Measurements from ENCODE around the gene SGPL1.
"Not testable (repeated sequence)": the region's sequence is repeated elsewhere in the genome, so short reads cannot be mapped to it uniquely, and the experiment has no call there.

The SGPL1 gene

DNA sequence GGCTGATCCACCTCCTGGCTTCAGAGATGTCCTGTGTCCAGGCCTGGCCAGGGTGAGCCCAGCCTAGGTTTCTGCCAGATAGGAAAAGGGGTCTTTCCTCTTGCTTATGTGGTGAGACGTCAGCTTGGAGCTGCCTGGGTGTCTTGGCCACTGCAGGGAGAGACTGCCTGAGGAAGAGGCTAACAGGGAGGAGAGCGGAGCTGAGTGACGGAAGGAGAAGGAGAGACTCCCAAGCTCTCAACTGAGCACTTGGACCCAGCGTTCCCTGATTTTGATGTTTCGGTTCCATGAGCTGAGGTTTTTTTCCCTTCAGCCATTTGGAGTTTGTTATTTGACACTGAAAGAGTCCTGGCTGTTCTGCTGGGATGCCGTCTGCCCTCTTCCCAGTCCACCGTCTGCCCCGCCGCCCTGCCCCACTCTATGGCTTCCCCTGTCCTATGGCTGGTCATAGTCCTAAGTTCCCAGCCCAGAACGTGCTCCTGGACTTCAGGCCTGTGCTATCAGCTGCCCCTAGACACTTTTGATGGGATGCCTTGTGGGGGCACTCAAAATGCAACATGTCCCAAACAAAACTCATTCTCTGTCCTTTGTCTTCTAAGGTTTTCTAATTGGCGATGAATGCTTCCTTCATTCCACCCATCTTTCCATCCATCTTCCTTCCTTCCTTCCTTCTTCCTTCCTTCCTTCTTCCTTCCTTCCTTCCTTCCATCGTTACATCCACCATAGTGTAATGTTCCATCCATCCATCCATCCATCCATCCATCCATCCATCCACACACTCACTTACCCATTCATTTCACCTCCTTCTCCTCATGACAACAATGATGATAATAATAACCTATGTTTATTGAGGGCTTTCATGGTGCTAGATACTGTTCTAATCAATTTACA lies 92.9 kb downstream of the SGPL1 start:
- DNase-seq: no peak

GRCh38 chr10:70909326-70909935 lies 93.7 kb downstream of the SGPL1 start:
- DNase-seq: no peak

DNA sequence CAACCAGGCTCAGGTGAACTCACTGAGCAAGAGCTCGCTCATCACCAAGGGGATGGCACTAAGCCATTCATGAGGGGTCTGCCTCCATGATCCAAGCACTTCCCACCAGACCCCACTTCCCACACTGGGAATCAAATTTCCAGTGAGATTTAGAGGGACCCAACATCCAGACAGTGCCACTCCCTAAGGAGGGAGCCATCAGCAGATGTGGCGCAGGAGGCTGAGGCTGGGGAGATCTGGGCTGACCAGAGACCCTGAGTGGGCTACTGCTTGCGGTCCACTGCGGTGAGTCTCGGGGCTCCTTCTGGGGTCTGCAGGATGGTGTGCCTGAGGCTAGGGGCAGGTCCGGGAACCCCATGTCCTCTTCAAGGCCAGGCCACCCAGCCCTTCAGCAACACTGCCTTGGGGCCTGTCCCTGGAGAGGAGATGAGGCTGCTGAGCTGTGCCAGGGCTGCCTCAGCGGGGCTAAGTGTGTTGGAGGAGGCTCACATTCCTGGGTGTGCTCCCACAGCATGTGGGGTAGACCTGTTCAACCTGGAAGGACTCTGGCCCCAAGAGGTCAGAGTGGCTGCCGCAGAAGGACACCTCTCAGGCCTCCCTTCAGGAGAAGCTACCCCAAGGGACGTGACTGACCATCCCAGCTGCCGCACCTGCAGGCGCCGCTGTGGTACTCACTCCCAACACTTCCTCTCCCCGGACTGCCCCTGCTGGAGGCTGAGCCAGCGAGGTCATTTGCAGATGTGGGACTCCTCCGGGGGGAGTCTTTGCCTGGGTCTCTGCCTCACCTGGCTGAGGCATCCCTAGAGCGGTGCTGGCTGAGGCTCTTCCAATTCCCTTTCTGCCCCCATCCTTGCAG lies 95.0 kb downstream of the SGPL1 start:
- DNase-seq: no peak

DNA sequence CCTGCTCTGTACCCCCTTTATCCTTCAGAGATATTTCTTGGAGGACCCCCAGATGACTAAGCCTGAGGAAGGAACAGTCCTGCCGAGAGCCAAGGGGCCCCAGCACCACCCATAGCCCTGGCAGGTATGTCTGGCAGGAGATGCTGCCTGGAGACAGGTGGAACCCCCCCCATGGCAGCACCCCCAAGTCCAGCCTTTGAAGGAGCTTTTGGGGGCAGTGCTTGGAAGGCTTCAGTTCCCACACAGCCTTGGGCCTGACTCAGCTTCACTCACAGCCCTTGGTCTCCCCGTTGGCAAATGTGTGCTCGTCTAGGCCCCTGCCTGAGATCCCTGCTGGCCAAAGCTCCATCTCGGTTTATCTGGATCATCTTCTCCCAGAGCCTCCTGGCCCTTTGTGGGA lies 95.6 kb downstream of the SGPL1 start:
- DNase-seq: no peak

DNA sequence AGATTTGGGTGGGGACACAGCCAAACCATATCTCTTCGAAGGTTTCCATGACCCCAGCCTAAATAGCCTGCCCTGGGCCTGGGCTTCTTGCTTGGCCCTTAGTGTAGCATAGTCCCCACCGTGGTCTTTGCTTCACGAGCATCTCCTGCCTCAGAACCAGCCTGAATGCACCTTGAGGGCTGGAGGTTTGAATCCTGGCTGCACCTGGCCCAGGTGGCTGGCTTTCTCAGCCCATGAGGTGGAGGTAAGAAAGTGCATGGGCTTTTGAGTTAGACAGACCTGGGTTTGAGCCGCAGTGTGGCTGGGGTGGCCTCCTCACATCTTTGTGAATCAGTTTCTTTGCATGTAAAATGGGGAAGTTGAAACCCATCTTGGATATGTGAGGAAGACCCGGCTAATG lies 96.8 kb downstream of the SGPL1 start:
- no peak for DNase-seq

DNA sequence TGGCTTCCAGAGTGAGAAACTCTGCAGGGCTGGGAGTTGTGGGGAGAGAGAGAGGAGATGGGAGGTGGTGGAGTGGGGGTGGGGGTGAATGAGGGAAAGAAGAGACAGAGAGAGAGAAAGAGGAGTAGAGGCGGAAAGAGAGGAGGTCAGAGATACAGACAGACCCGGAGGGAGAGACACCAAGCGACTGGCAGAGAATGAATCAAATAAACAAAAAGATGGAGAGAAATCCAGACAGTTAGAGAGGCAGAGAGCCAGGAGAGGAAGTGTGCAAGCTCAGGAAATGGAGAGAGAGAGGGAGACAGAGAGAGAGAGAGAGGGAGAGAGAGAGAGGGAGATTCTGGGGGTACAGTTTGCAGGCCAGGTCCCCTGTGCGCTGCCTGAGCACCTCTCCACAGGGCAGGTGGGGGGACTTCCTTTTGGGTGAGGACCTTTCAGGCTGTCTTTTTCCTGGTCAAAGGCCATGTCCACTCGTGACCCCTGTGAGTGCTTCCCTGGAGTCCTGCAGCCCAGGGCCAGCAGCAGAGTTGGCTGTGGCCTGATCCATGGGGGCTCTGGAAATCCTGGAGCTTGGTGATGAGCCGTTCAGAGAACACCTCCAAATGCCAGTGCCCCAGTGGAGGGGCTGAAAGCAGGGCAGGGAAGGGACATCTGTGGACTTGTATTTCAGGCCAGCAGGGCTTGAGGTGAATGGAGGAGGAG lies 97.6 kb downstream of the SGPL1 start:
- no peak for DNase-seq

DNA sequence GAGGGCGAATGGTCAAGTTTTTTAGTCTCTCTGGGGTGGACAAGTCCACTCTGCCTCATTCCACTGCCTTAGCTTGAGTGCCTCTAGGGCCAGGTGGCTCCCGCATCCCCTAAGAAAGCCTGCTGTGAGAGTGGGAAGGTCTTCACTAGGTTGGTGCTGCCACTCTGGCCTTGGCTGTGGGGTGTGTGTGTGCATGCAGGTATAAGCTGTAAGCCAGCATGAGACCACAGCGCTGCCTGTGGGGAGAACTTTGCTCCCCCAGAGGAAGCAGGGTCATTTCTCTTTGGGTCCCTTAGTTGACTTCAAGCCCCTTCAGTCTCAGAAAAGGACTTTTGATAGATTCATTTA lies 98.1 kb downstream of the SGPL1 start:
- no peak for DNase-seq

DNA sequence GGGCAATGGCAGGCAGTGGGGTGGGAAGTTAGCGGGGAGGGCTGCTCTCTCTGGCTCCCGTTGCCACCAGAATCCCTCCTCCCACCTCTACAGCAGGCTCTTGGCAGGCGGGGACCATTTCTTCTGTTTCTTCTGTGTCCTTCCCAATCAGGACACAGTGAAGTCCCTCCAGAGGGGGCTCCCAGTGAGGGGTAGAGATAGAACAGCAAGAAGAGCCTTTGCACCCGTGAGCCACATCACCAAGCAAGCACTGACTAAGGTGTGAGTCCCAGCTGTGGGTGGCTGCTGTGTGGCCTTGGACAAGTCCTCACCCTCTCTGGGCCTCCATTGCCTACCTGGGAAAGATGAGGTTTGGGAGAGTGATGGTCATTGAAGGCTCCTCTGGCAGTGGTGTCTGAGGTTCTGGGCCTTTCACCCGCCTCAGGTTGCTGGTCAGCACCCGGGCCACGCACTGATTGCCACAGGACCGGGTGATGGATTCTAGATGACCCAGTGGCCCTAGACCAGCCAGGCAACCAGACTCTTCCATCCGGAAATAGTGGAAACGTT lies 98.6 kb downstream of the SGPL1 start:
- no peak for DNase-seq

- no peak for DNase-seq
Measured at GRCh38 chr10:70915206-70915605, 99.5 kb downstream of the SGPL1 start.

- no peak for DNase-seq
Measured at GRCh38 chr10:70915806-70916205, 100.1 kb downstream of the SGPL1 start.

DNA sequence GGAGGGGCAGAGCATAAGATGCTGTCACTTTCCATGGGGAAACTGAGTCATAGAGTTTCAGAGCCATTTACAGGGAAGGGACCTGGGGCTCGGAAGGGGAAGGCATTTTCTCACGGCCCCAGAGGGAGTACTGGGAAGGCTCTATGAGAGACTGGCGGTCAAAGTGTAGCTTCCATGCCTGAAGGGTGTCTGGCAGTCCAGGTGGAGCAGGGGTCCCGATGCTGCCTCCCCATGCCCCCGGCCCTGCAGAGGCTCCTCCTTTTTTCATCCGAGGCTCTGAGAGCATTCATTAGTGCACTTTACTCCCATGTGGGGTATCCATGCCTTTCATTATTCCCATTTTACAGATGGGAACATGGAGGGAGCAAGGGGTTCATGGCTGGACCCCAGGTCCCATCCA lies 100.5 kb downstream of the SGPL1 start:
- no peak for DNase-seq

GRCh38 chr10:70917226-70917625 lies 101.5 kb downstream of the SGPL1 start:
- no peak for DNase-seq

DNA sequence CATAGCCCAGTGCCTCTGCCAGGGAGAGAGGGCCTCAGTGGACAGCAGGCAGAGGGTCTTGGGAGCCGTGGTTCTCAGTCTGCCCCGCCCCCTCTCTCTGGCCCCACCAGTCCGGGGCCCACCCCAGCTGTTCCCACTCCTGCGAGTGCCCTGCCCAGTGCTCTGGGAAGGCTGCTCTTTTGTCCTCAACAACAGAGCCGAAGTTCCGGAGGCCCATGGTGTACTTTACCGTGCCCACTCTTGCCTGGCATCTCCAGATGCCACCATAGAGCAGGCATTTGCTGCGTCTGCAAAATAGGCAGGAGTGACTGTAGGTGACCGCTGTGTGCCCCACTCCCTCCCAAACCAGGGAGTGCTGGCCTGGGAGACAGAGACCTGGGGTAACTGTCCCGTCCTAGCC lies 101.9 kb downstream of the SGPL1 start:
- DNase-seq: no peak

- no peak for DNase-seq
Measured at GRCh38 chr10:70918851-70919530, 103.2 kb downstream of the SGPL1 start.

DNA sequence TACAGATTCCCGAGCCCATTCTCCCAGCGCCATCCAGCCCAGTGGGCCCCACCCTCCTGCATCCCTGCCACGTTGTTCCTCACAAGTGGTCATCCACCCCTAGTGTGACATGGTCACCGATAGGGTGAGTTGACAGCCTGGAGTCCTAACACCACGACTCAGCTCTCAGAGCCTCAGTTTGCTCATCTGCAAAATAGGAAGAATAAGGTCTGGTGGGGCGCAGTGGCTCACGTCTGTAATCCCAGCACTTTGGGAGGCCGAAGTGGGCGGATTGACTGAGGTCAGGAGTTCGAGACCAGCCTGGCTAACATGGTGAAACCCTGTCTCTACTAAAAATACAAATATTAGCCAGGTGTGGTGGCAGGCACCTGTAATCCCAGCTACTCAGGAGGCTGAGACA lies 104.2 kb downstream of the SGPL1 start:
- DNase-seq: not testable (repeated sequence)

DNA sequence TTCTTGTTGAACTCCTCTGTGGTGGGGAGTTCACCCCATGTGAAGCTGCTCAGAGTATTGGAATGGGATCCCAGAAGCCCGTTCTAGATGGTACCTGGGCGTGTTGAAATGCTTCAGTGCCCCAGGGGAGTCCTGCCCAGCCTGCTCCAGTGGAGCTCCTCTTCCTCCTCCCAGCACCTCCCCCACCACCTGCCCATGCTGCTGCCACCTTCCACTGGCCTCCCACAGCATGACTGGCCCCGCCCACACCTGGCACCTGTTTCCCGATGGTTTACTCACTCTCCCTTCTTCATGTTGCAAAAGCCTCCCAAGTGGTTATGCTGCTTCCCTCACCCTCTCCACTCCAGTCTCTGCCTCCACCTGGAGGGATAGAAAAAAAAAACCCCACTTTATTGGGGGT lies 104.8 kb downstream of the SGPL1 start:
- no peak for DNase-seq

GRCh38 chr10:70921285-70921684 lies 105.5 kb downstream of the SGPL1 start:
- no peak for DNase-seq

DNA sequence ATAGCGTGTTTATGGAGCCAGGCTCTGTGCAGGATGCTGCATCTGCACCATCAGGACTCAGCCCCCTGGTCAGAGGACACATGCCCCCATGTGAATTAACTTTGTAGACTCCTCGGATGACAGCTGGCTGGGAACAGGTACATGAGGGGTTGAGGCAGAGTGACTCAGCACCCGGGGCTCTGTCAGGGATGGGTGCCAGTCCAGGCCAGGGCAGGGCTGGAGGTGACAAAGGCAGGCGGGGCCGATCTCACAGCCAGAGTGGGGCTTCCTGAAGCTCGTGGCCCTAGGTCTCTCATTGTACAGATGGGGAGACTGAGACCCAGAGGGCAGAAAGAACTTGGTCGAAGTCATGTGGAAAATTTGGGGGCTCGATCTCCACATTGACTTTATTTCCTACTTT lies 107.9 kb downstream of the SGPL1 start:
- no peak for DNase-seq

- DNase-seq: no peak
Measured at GRCh38 chr10:70925377-70926225, 109.9 kb downstream of the SGPL1 start.

DNA sequence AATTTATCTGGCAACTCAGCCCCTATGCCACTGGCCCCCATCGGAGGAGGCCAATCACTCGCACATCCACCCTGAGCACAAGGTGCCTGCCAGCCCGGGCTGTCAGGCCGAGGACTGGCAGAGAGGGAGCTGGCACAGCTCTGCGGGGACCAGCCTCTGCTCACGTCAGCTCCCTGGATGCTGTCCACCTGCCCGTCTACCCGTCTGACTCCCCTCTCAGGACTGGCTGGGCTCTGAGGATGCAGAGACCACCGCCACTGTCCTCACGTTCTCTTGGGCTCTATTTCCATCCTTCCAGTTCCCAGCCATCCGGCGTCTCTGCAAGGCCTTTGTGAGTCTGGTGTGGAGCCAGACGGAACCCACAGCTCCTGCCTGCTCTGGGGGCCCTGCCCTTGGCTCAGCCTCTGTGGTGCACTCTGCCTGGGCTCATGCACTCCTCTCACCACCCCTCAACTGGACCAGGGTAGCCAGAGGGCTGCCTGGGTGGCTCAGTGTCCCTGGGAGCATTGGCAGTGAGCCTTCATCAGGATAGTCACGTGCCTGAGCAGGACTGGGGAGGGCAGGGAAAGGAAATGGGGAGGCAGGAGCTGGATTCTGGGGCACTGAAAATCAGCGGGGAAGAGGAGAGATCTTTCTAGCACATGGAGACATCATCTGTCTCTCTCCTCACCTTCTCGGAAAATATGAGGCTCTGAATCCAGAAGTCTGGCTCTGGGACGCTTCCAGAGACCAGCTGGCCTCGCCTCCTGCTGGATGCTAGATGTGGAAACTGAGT lies 110.7 kb downstream of the SGPL1 start:
- DNase-seq: no peak
